Caco-2 (cell line): Measurements from ENCODE around the gene KCNC1. TPM values are rescaled to one million over a fixed set of nuclear protein-coding genes. Genes with fewer than 3 reads are reported as not detected.

ENCODE experiments used
- BruUV-seq: library from RNA; stranded (reverse); fragments of 400-500 nt; replicated peaks from 2 replicates; lab custom pipeline; 2021; lab: Mats Ljungman, UMichigan
- CTCF ChIA-PET: fragments of 300-600 bp; sonication (Branson Sonifier 250); formaldehyde crosslinking; loops from one replicate; lab custom pipeline; 2022; ENCODE audit warnings: antibody characterized with exemption; lab: Charles Lee
- POLR2A ChIA-PET: fragments of 300-600 bp; sonication (Branson Sonifier 250); formaldehyde crosslinking; loops from one replicate; lab custom pipeline; 2022; ENCODE audit warnings: antibody characterized with exemption; lab: Charles Lee
- DNase-seq, 2 experiments: peaks; one replicate each; pipeline versions ENCODE4 v3.0.0 to v3.0.0-alpha.2; 2020 to 2022
- H3K27me3 ChIP-seq: replicated peaks from 2 replicates; pipeline ENCODE4 v1.6.0; 2011; ENCODE audit warnings: low read length; ENCODE audit not compliant: control insufficient read depth, insufficient read depth
- H3K36me3 ChIP-seq: 2 replicates; pipeline ENCODE4 v1.5.1; 2011; ENCODE audit warnings: low read length; ENCODE audit not compliant: control insufficient read depth, insufficient read depth
- H3K4me1 ChIP-seq: fragments of 250-450 bp; sonication (Bioruptor Pico); 2 replicates; pipeline ENCODE4 v1.5.1; 2020; ENCODE audit warnings: mild to moderate bottlenecking
- H3K4me3 ChIP-seq: 2 replicates; pipeline ENCODE4 v1.5.1; 2011; ENCODE audit warnings: low read depth, mild to moderate bottlenecking, control low read depth, low read length
- H3K9me3 ChIP-seq: fragments of 250-450 bp; sonication (Bioruptor Pico); 2 replicates; pipeline ENCODE4 v1.5.1; 2020; ENCODE audit warnings: mild to moderate bottlenecking, moderate library complexity
- H3K27ac Mint-ChIP-seq: one replicate; pipeline ENCODE4 v1.8.0; 2022; ENCODE audit warnings: mixed read lengths; ENCODE audit not compliant: unreplicated experiment
- H3K27me3 Mint-ChIP-seq: one replicate; pipeline ENCODE4 v1.8.0; 2022; ENCODE audit warnings: mixed read lengths; ENCODE audit not compliant: insufficient read depth, unreplicated experiment
- H3K36me3 Mint-ChIP-seq: one replicate; pipeline ENCODE4 v1.8.0; 2022; ENCODE audit warnings: mild to moderate bottlenecking, mixed read lengths; ENCODE audit not compliant: insufficient read depth, unreplicated experiment
- H3K4me1 Mint-ChIP-seq: one replicate; pipeline ENCODE4 v1.8.0; 2022; ENCODE audit warnings: low read depth, mixed read lengths; ENCODE audit not compliant: unreplicated experiment
- H3K4me3 Mint-ChIP-seq: one replicate; pipeline ENCODE4 v1.8.0; 2022; ENCODE audit warnings: mild to moderate bottlenecking, moderate library complexity, mixed read lengths; ENCODE audit not compliant: unreplicated experiment
- H3K9me3 Mint-ChIP-seq: one replicate; pipeline ENCODE4 v1.8.0; 2022; ENCODE audit warnings: mixed read lengths; ENCODE audit not compliant: unreplicated experiment
- CTCF ChIP-seq, 2 experiments: fragments of 200-600 bp in 1 of 2; IDR thresholded peaks; 1 replicate in 1 of 2; 2 replicates in 1 of 2; pipeline versions ENCODE4 v1.5.1 to v1.8.0; 2011 to 2022; ENCODE audit warnings: antibody characterized with exemption in 1 of 2, control low read depth in 1 of 2, inconsistent platforms in 1 of 2, low read depth in 1 of 2, low read length in 1 of 2, mild to moderate bottlenecking in 1 of 2, moderate library complexity in 1 of 2; ENCODE audit not compliant: insufficient read depth in 1 of 2, severe bottlenecking in 1 of 2, unreplicated experiment in 1 of 2
- intact Hi-C: fragments of 100-400 bp; cut with micrococcal nuclease; formaldehyde crosslinking; loops from one replicate; pipeline ENCODE4 v1.10.0; 2022; ENCODE audit not compliant: unreplicated experiment
- total RNA-seq: library from RNA; stranded (reverse); gene quantifications from 2 replicates; pipeline ENCODE4 v1.2.3, GENCODE V29; 2022

The KCNC1 gene
- total RNA-seq, 1 experiment from 2014 or later, result 0.07 TPM

- DNase-seq, result no peak
- intact Hi-C loops, result no loop called here
- ChIA-PET POLR2A (no interaction called here), CTCF (no interaction called here)
- no peaks in the 10 kb centered on the region for H3K36me3 ChIP-seq
- no TSS peak for BruUV-seq
- no peaks in the 10 kb centered on the region for H3K9me3 ChIP-seq
- no peak overlapping the region for H3K4me3 ChIP-seq
- H3K27me3 ChIP-seq, result no peaks in the 10 kb centered on the region
- no peak for TF ChIP-seq CTCF (IDR thresholded peaks at IDR 0.05; ENCODE audit: insufficient read depth in 1 of 2, low read depth in 1 of 2, low read length in 1 of 2, severe bottlenecking in 1 of 2, unreplicated experiment in 1 of 2)
- Mint-ChIP-seq H3K4me1 (peaks cover 13% of the 10 kb centered on the region), H3K36me3 (no peaks in the 10 kb centered on the region), H3K4me3 (no peak overlapping the region), H3K27me3 (peaks cover under 1% of the 10 kb centered on the region), H3K9me3 (no peaks in the 10 kb centered on the region), H3K27ac (no peak overlapping the region)
- H3K4me1 ChIP-seq, result peaks cover 8% of the 10 kb centered on the region
Observed at GRCh38 chr11:17816232-17816931, 81.8 kb downstream of the KCNC1 start.

GRCh38 chr11:17821648-17822400, 87.2 kb downstream of the KCNC1 start:
- POLR2A ChIA-PET, result no interaction called here
- Mint-ChIP-seq H3K27ac (no peak overlapping the region), H3K4me3 (no peak overlapping the region), H3K4me1 (no peaks in the 10 kb centered on the region), H3K9me3 (no peaks in the 10 kb centered on the region), H3K27me3 (peaks cover 3% of the 10 kb centered on the region), H3K36me3 (no peaks in the 10 kb centered on the region)
- Histone ChIP-seq H3K4me1 (no peaks in the 10 kb centered on the region), H3K9me3 (no peaks in the 10 kb centered on the region), H3K36me3 (no peaks in the 10 kb centered on the region), H3K27me3 (no peaks in the 10 kb centered on the region), H3K4me3 (no peak overlapping the region)
- intact Hi-C loops, result no loop called here
- no TSS peak for BruUV-seq
- CTCF ChIA-PET, result no interaction called here
- DNase-seq, result no peak
- TF ChIP-seq CTCF (IDR thresholded peaks at IDR 0.05; ENCODE audit: insufficient read depth in 1 of 2, low read depth in 1 of 2, low read length in 1 of 2, severe bottlenecking in 1 of 2, unreplicated experiment in 1 of 2), result no peak

- CTCF ChIA-PET, result no interaction called here
- H3K9me3 Mint-ChIP-seq, result no peaks in the 10 kb centered on the region
- Histone ChIP-seq H3K4me1 (no peaks in the 10 kb centered on the region), H3K4me3 (no peak overlapping the region), H3K27me3 (no peaks in the 10 kb centered on the region), H3K9me3 (no peaks in the 10 kb centered on the region), H3K36me3 (no peaks in the 10 kb centered on the region)
- DNase-seq, result no peak
- no peak overlapping the region for H3K4me3 Mint-ChIP-seq
- no TSS peak for BruUV-seq
- H3K27ac Mint-ChIP-seq, result no peak overlapping the region
- H3K4me1 Mint-ChIP-seq, result no peaks in the 10 kb centered on the region
- intact Hi-C loops, result no loop called here
- POLR2A ChIA-PET, result no interaction called here
- peaks cover 3% of the 10 kb centered on the region for H3K27me3 Mint-ChIP-seq
- H3K36me3 Mint-ChIP-seq, result no peaks in the 10 kb centered on the region
- TF ChIP-seq CTCF (IDR thresholded peaks at IDR 0.05; ENCODE audit: insufficient read depth in 1 of 2, low read depth in 1 of 2, low read length in 1 of 2, severe bottlenecking in 1 of 2, unreplicated experiment in 1 of 2), result no peak
Observed at GRCh38 chr11:17822401-17822781, 87.8 kb downstream of the KCNC1 start.
